NB4 (cell line): ENCODE measurements around the gene TMEM135.
"Not testable (repeated sequence)": the region's sequence is repeated elsewhere in the genome, so short reads cannot be mapped to it uniquely, and the experiment has no call there.

Experiments
- DNase-seq: peaks from one replicate; pipeline ENCODE4 v3.0.0; 2010; ENCODE audit warnings: low read depth
- H3K4me3 ChIP-seq: one replicate; pipeline ENCODE4 v1.5.1; 2011; ENCODE audit warnings: mild to moderate bottlenecking, low read depth, low read length, moderate library complexity
- MYC ChIP-seq: IDR thresholded peaks from 2 replicates; pipeline ENCODE4 v1.6.1; 2011; ENCODE audit warnings: low read depth, low read length
- POLR2A ChIP-seq: IDR thresholded peaks from 2 replicates; pipeline ENCODE4 v1.6.1; 2011; ENCODE audit warnings: mild to moderate bottlenecking; ENCODE audit not compliant: insufficient read length; ENCODE audit errors: extremely low read depth
- TF ChIP-seq, protein P1 (sequence below): IDR thresholded peaks from one replicate; pipeline ENCODE4 v1.5.1; 2012; ENCODE audit warnings: low read depth, low read length
- TF ChIP-seq, protein P2 (sequence below): IDR thresholded peaks from 2 replicates; pipeline ENCODE4 v1.6.1; 2011; ENCODE audit warnings: low read depth, low read length

TMEM135 gene

DNA sequence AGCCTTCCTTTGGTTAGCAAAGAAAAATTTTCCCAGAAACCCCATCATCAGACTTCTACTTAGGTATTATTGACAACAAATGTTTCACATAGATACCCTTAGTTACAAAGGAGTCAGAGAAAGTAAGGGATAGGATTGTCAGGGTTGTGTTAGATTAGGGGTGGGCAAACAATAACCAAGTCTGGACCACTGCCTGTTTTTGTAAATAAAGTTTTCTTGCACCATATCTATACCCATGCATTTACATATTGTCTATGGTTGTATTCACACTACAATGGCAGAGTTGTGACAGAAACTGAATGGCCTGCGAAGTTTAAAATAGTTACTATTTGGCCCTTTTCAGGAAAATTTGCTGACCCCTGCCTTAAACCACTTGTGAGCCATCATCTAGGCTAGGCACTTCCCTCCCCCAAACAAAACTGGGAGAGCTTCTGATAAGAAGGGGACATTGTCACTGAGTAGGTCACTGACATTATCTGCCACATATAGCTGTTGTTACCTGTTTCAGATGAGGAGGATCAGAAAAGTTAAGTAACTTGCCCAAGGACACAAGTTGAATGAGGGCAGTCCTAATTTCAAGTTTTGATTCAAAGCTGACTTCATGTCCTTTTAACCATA lies 40.7 kb upstream of the TMEM135 start:
- no peak overlapping the region for H3K4me3 ChIP-seq
- TF ChIP-seq, protein P1, sequence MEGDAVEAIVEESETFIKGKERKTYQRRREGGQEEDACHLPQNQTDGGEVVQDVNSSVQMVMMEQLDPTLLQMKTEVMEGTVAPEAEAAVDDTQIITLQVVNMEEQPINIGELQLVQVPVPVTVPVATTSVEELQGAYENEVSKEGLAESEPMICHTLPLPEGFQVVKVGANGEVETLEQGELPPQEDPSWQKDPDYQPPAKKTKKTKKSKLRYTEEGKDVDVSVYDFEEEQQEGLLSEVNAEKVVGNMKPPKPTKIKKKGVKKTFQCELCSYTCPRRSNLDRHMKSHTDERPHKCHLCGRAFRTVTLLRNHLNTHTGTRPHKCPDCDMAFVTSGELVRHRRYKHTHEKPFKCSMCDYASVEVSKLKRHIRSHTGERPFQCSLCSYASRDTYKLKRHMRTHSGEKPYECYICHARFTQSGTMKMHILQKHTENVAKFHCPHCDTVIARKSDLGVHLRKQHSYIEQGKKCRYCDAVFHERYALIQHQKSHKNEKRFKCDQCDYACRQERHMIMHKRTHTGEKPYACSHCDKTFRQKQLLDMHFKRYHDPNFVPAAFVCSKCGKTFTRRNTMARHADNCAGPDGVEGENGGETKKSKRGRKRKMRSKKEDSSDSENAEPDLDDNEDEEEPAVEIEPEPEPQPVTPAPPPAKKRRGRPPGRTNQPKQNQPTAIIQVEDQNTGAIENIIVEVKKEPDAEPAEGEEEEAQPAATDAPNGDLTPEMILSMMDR, result no peak
- TF ChIP-seq, protein P2, sequence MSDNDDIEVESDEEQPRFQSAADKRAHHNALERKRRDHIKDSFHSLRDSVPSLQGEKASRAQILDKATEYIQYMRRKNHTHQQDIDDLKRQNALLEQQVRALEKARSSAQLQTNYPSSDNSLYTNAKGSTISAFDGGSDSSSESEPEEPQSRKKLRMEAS, result no peak
- no peak for TF ChIP-seq MYC
- no peak for TF ChIP-seq POLR2A
- no peak for DNase-seq

DNA sequence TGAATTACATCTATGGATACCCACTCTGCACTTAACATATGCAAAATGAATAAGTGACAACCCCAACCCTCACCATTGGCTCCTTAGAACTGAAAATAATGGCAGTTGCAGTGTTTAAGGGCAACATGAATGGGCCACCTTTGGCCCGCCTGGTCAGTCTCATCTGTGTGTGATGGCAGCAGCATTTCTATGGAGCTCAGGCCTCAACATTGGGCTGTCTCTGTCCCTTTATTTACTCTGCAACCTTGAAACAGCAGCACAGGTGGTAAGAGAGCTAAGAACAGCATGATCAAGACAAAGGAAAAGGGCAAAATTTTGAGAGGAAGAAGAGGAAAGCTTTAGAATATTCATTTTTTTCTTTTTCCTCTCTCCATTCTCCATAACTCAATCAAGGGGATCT lies 38.3 kb upstream of the TMEM135 start:
- no peak overlapping the region for H3K4me3 ChIP-seq
- TF ChIP-seq, protein P2, result no peak
- TF ChIP-seq, protein P1, result no peak
- TF ChIP-seq MYC (no peak), POLR2A (no peak)
- DNase-seq, result no peak

DNA sequence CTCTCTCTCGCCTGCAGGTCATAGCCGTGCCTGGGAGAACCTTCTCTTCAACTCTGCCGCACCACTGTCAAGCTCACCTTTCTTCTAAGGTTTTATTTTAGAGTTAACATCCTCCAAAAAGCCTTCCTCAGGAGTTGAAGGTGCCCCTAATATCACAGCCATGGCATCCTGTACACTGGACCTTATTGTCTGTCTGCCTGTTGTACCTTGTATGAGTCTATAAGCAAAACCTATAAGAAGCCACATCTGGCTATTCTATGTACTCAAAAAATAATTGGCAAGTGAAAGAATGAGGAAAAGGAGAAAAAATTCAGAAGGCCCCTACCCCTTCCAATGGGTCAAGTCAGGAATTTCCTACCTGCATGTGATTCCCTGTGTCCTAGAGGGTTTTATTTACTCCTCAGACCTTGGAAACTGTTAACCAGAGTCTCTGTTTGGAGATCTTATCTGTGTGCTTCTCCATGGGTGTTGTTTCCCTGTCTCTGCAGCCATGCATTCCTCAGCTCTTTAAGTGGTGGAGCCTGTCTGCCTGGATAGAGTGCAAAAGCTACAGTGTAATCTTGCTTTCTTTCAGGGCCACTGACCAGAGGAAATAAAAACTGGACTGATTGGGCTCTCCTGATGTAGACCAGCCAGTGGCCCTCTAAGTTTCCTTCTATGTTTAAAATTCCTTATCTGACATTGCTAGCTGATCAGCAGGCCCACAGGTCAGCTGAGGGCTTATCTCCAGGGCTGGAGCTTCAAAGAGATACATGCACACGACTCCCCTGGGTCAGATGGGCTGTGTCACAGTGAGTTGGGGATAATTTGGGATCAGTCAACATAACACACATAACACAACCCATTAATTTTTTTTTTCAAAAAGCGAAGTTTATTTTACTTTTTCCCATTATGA lies 37.6 kb upstream of the TMEM135 start:
- TF ChIP-seq, protein P2, result no peak
- TF ChIP-seq MYC (no peak), POLR2A (no peak)
- TF ChIP-seq, protein P1, result no peak
- no peak overlapping the region for H3K4me3 ChIP-seq
- no peak for DNase-seq

DNA sequence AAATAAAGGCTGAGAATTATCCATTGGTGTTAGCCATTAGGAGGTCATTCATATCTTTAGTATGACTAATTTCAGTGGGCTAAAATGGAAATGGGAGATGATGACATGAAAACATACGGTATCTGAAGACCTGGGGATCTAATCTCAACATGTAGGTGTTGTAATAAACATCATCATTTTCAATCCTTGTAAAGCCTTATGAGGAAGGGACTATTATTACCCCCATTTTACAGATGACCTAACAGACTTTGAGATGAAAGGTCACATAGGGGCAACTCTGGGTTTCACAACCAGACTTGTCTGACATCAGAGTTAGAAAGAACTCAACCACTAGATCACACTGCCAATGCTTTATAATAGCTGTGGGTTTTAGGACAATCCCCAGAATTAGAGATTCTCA lies 34.8 kb upstream of the TMEM135 start:
- TF ChIP-seq, protein P2, result no peak
- TF ChIP-seq MYC, result no peak
- TF ChIP-seq POLR2A, result no peak
- TF ChIP-seq, protein P1, result no peak
- DNase-seq, result no peak
- no peak overlapping the region for H3K4me3 ChIP-seq

DNA sequence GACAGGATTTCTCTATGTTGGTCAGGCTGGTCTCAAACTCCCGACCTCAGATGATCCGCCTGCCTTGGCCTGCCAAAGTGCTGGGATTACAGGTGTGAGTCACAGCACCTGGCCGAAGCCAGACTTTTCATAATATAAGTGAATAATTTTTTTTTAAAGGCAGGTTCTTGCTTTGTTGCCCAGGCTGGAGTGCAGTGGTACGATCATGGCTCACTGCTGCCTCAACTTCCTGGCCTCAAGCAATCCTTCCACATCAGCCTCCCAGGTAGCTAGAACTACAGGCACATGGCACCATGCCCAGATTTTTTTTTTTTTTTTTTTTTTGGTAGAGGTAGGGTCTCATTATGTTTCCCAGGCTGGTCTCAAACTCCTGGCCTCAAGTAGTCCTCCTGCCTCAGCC lies 33.5 kb upstream of the TMEM135 start:
- DNase-seq, H3K4me3 ChIP-seq: not testable (repeated sequence)

DNA sequence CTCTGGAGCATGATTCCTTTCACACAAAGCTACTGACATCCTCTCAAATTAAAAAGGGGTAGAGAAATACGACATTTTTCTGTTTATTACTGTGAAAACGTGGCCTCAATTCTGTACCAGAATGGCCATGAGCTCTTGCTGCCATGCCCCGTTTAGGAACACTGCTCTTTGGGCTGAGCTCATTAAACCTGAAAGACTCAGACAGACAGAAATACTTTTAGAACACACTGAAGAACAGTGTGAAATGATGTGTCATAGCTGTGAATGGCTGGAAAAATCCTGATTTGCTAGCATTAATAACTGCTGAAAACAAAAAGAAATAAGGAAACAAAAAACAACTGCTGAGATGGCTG lies 32.2 kb upstream of the TMEM135 start:
- no peak for DNase-seq
- TF ChIP-seq MYC, result no peak
- TF ChIP-seq POLR2A, result no peak
- TF ChIP-seq, protein P2, result no peak
- TF ChIP-seq, protein P1, result no peak
- H3K4me3 ChIP-seq, result no peak overlapping the region
